Measurements from ENCODE around the gene CD2BP2.

The CD2BP2 gene

DNA sequence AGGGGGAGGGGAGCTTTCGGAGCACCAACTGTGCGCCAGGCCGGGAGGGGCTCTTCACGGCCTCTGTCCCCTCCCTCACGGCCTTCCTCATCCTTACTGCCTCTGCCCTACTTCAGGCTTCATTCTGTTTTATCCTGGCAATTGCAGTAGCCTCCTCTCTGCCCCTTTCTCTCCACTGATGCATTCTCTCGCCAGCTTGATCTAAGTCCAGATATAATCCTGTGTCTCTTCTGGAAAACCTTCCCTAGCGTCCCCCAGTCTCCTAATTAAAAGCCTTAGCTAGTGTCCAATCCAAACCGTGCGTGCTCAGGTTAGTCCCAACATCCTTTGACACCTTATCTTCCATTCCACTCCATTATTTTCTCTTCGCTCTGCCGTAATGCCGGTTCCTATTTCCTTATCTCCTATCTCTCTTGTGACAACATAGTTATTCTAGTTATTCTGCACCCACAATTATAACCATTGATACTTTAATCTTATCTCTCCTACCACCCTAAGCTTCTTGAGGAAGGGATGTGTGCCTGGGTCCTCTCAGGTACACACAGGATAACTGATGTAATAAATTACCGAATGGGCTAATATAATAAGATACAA is 41.0 kb upstream of the CD2BP2 start:
- Histone ChIP-seq H3K4me2 (ENCODE audit: low read depth, low read length, poor library complexity, severe bottlenecking) (peak overlapping the region; percentile 82), H3K9me3 (ENCODE audit: insufficient read depth, low read length) (no peaks in the 10 kb centered on the region), H3K4me3 (ENCODE audit: insufficient read depth, low read length, poor library complexity, severe bottlenecking) (peak overlapping the region; percentile 74), H3K27ac (ENCODE audit: low read depth, low read length) (0 out of 2 replicates have a peak overlapping the region, but pooled peaks have one; percentile 17), H3K9me2 (replicated peaks; ENCODE audit: insufficient read depth, low read length) (no peaks in the 10 kb centered on the region), H3K27me3 (ENCODE audit: low read length) (no peaks in the 10 kb centered on the region), H2AFZ (ENCODE audit: low read depth, low read length, severe bottlenecking) (peak overlapping the region; percentile 47), H3K79me2 (ENCODE audit: insufficient read depth, low read length) (peaks cover 13% of the 10 kb centered on the region; the same call in 1 of the 2 replicates), H3F3A (ENCODE audit: insufficient read depth) (peaks cover 5% of the 10 kb centered on the region; the same call in 1 of the 2 replicates), H3K9ac (ENCODE audit: low read length) (peak overlapping the region; percentile 70), H4K20me1 (ENCODE audit: low read depth, low read length) (no peaks in the 10 kb centered on the region), H3K36me3 (ENCODE audit: low read length) (no peaks in the 10 kb centered on the region)
- TF ChIP-seq EZH2phosphoT487 (conservative IDR thresholded peaks at IDR 0.05; ENCODE audit: low read length), result no peak
- TF ChIP-seq CTCF (IDR thresholded peaks at IDR 0.05; ENCODE audit: insufficient read depth, low read length, poor library complexity, severe bottlenecking), result no peak

GRCh38 chr16:30395155-30395991 is 40.3 kb upstream of the CD2BP2 start, which contains the start of gene ZNF48:
ZNF48 (plus strand) TSS chr16:30395420; CDS start chr16:30395795, 375 bp downstream.
- no peak for TF ChIP-seq CTCF (IDR thresholded peaks at IDR 0.05; ENCODE audit: insufficient read depth, low read length, poor library complexity, severe bottlenecking)
- no peak for TF ChIP-seq EZH2phosphoT487 (conservative IDR thresholded peaks at IDR 0.05; ENCODE audit: low read length)
- peaks cover 5% of the 10 kb centered on the region; the same call in 1 of the 2 replicates for H3F3A ChIP-seq (ENCODE audit: insufficient read depth)
- peak within 1 kb of the TSS; percentile 27; the same call in 1 of the 2 replicates for H3K27ac ChIP-seq (ENCODE audit: low read depth, low read length)
- H3K9me2 ChIP-seq (replicated peaks; ENCODE audit: insufficient read depth, low read length), result no peaks in the 10 kb centered on the region
- H4K20me1 ChIP-seq (ENCODE audit: low read depth, low read length), result no peaks in the 10 kb centered on the region
- H3K9me3 ChIP-seq (ENCODE audit: insufficient read depth, low read length), result no peaks in the 10 kb centered on the region
- H3K4me2 ChIP-seq (ENCODE audit: low read depth, low read length, poor library complexity, severe bottlenecking), result peak within 1 kb of the TSS; percentile 82
- H2AFZ ChIP-seq (ENCODE audit: low read depth, low read length, severe bottlenecking), result peak within 1 kb of the TSS; percentile 87
- H3K79me2 ChIP-seq (ENCODE audit: insufficient read depth, low read length), result peaks cover 13% of the 10 kb centered on the region; the same call in 1 of the 2 replicates
- H3K4me3 ChIP-seq (ENCODE audit: insufficient read depth, low read length, poor library complexity, severe bottlenecking), result peak within 1 kb of the TSS; percentile 74
- no peaks in the 10 kb centered on the region for H3K27me3 ChIP-seq (ENCODE audit: low read length)
- H3K9ac ChIP-seq (ENCODE audit: low read length), result peak within 1 kb of the TSS; percentile 70
- no peaks in the 10 kb centered on the region for H3K36me3 ChIP-seq (ENCODE audit: low read length)

GRCh38 chr16:30394592-30395154 is 39.6 kb upstream of the CD2BP2 start:
- no peaks in the 10 kb centered on the region for H3K27me3 ChIP-seq (ENCODE audit: low read length)
- TF ChIP-seq EZH2phosphoT487 (conservative IDR thresholded peaks at IDR 0.05; ENCODE audit: low read length) (no peak), CTCF (IDR thresholded peaks at IDR 0.05; ENCODE audit: insufficient read depth, low read length, poor library complexity, severe bottlenecking) (no peak)
- no peaks in the 10 kb centered on the region for H3K9me3 ChIP-seq (ENCODE audit: insufficient read depth, low read length)
- H2AFZ ChIP-seq (ENCODE audit: low read depth, low read length, severe bottlenecking), result peak overlapping the region; percentile 87
- peak overlapping the region; percentile 74 for H3K4me3 ChIP-seq (ENCODE audit: insufficient read depth, low read length, poor library complexity, severe bottlenecking)
- peaks cover 10% of the 10 kb centered on the region; the same call in 1 of the 2 replicates for H3F3A ChIP-seq (ENCODE audit: insufficient read depth)
- H3K4me2 ChIP-seq (ENCODE audit: low read depth, low read length, poor library complexity, severe bottlenecking), result peak overlapping the region; percentile 82
- no peaks in the 10 kb centered on the region for H3K36me3 ChIP-seq (ENCODE audit: low read length)
- H3K9ac ChIP-seq (ENCODE audit: low read length), result peak overlapping the region; percentile 70
- H4K20me1 ChIP-seq (ENCODE audit: low read depth, low read length), result no peaks in the 10 kb centered on the region
- H3K9me2 ChIP-seq (replicated peaks; ENCODE audit: insufficient read depth, low read length), result no peaks in the 10 kb centered on the region
- peaks cover 13% of the 10 kb centered on the region; the same call in 1 of the 2 replicates for H3K79me2 ChIP-seq (ENCODE audit: insufficient read depth, low read length)
- peak overlapping the region; percentile 27; the same call in 1 of the 2 replicates for H3K27ac ChIP-seq (ENCODE audit: low read depth, low read length)

Measured in SU-DHL-6 (cell line).